Measurements from ENCODE around the gene CEP112.

DNA sequence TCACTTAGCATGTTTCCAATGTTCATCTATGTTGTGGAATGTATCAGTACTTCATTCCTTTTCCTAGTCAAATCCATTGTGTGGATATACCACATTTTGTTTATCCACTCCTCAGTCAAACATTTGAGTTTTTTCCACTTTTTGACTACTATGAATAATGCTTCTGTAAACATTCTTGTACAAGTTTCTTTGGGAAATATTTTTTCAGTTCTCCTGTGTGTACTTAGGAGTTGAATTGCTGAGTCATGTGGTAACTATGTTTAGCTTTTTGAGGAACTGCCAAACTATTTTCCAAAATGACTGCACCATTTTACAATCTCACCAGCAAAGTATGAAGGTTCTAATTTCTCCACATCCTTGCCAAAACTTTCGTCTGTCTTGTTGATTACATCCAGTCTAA is 406.8 kb downstream of the CEP112 start:
- no peak for TF ChIP-seq POLR2A (IDR thresholded peaks at IDR 0.05)
- TF ChIP-seq, protein P1, sequence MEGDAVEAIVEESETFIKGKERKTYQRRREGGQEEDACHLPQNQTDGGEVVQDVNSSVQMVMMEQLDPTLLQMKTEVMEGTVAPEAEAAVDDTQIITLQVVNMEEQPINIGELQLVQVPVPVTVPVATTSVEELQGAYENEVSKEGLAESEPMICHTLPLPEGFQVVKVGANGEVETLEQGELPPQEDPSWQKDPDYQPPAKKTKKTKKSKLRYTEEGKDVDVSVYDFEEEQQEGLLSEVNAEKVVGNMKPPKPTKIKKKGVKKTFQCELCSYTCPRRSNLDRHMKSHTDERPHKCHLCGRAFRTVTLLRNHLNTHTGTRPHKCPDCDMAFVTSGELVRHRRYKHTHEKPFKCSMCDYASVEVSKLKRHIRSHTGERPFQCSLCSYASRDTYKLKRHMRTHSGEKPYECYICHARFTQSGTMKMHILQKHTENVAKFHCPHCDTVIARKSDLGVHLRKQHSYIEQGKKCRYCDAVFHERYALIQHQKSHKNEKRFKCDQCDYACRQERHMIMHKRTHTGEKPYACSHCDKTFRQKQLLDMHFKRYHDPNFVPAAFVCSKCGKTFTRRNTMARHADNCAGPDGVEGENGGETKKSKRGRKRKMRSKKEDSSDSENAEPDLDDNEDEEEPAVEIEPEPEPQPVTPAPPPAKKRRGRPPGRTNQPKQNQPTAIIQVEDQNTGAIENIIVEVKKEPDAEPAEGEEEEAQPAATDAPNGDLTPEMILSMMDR (IDR thresholded peaks at IDR 0.05), result no peak

Data from testis (tissue), 2 donors.